GM21390 (cell line): ENCODE measurements around the gene LLGL2.

Source experiments
- ATAC-seq: cut with Tn5 transposase; IDR thresholded peaks from one replicate; pipeline ENCODE4 v1.9.1; 2021; ENCODE audit not compliant: unreplicated experiment

The LLGL2 gene

GRCh38 chr17:75610103-75610984 is 84.8 kb downstream of the LLGL2 start:
- no peak for ATAC-seq

- no peak for ATAC-seq
Measured at GRCh38 chr17:75611851-75612429, 86.4 kb downstream of the LLGL2 start.

- ATAC-seq = no peak
Measured at GRCh38 chr17:75612906-75613626, 87.6 kb downstream of the LLGL2 start.

- no peak for ATAC-seq
Measured at GRCh38 chr17:75614006-75614405, 88.5 kb downstream of the LLGL2 start.

- no peak for ATAC-seq
Measured at GRCh38 chr17:75614556-75615270, 89.2 kb downstream of the LLGL2 start.

- no peak for ATAC-seq
Measured at GRCh38 chr17:75615301-75615700, 89.8 kb downstream of the LLGL2 start.

- no peak for ATAC-seq
Measured at GRCh38 chr17:75616521-75617122, 91.1 kb downstream of the LLGL2 start.

- no peak for ATAC-seq
Measured at GRCh38 chr17:75617218-75617617, 91.7 kb downstream of the LLGL2 start.

GRCh38 chr17:75617675-75618074 is 92.2 kb downstream of the LLGL2 start:
- no peak for ATAC-seq

- no peak for ATAC-seq
Measured at GRCh38 chr17:75619506-75620431, 94.3 kb downstream of the LLGL2 start.

- ATAC-seq = no peak
Measured at GRCh38 chr17:75621489-75621888, 96.0 kb downstream of the LLGL2 start.

- ATAC-seq = no peak
Measured at GRCh38 chr17:75622076-75622475, 96.6 kb downstream of the LLGL2 start.

GRCh38 chr17:75622771-75623273 is 97.3 kb downstream of the LLGL2 start:
- ATAC-seq = no peak

GRCh38 chr17:75623386-75623785 is 97.9 kb downstream of the LLGL2 start:
- no peak for ATAC-seq

GRCh38 chr17:75624021-75624420 is 98.5 kb downstream of the LLGL2 start:
- no peak for ATAC-seq
